SU-DHL-6 (cell line): ENCODE results near the gene ASB2.

ENCODE experiments used
- H2AFZ ChIP-seq: fragments of 200-600 bp; sonication (generic); 2 replicates; pipeline ENCODE4 v1.6.1; 2014; ENCODE audit warnings: low read depth, mild to moderate bottlenecking, moderate library complexity, mixed read lengths, antibody characterized with exemption, low read length; ENCODE audit not compliant: severe bottlenecking
- H3F3A ChIP-seq: fragments of 200-600 bp; shearing (Covaris generic); 2 replicates; pipeline ENCODE4 v1.6.0; 2016; ENCODE audit warnings: antibody characterized with exemption, mild to moderate bottlenecking; ENCODE audit not compliant: insufficient read depth
- H3K27ac ChIP-seq: fragments of 200-600 bp; sonication (generic); 2 replicates; pipeline ENCODE4 v1.5.1; 2016; ENCODE audit warnings: low read depth, mild to moderate bottlenecking, low read length, moderate library complexity, mixed read lengths
- H3K27me3 ChIP-seq: fragments of 200-600 bp; sonication (generic), shearing (Covaris generic); 2 replicates; pipeline ENCODE4 v1.6.0; 2014; ENCODE audit warnings: mild to moderate bottlenecking, low read length
- H3K36me3 ChIP-seq: fragments of 200-600 bp; sonication (generic); 2 replicates; pipeline ENCODE4 v1.6.1; 2014; ENCODE audit warnings: mild to moderate bottlenecking, low read length, mixed read lengths
- H3K4me2 ChIP-seq: fragments of 300-600, 200-600 bp; shearing (Covaris generic), sonication (generic); 2 replicates; pipeline ENCODE4 v1.6.0; 2014; ENCODE audit warnings: low read length, low read depth, mild to moderate bottlenecking; ENCODE audit not compliant: poor library complexity, severe bottlenecking
- H3K4me3 ChIP-seq: fragments of 200-600 bp; sonication (generic); 2 replicates; pipeline ENCODE4 v1.5.1; 2014; ENCODE audit warnings: antibody characterized with exemption, low read length, mild to moderate bottlenecking, mixed read lengths; ENCODE audit not compliant: insufficient read depth, poor library complexity, severe bottlenecking
- H3K79me2 ChIP-seq: fragments of 200-600 bp; sonication (generic); 2 replicates; pipeline ENCODE4 v1.6.1; 2014; ENCODE audit warnings: mild to moderate bottlenecking, low read length, moderate library complexity; ENCODE audit not compliant: insufficient read depth
- H3K9ac ChIP-seq: fragments of 200-600 bp; sonication (generic); 2 replicates; pipeline ENCODE4 v1.7.0; 2014; ENCODE audit warnings: mild to moderate bottlenecking, low read length
- H3K9me2 ChIP-seq: fragments of 200-600 bp; sonication (generic); replicated peaks from 2 replicates; pipeline ENCODE4 v1.6.1; 2014; ENCODE audit warnings: low read length; ENCODE audit not compliant: insufficient read depth
- H3K9me3 ChIP-seq: fragments of 200-600 bp; sonication (generic); 2 replicates; pipeline ENCODE4 v1.6.1; 2014; ENCODE audit warnings: low read length, mixed read lengths; ENCODE audit not compliant: insufficient read depth
- H4K20me1 ChIP-seq: fragments of 200-600 bp; sonication (generic); 2 replicates; pipeline ENCODE4 v1.6.1; 2014; ENCODE audit warnings: low read depth, mild to moderate bottlenecking, antibody characterized with exemption, low read length, moderate library complexity, mixed read lengths
- CTCF ChIP-seq: fragments of 200-600 bp; sonication (generic); IDR thresholded peaks from one replicate; pipeline ENCODE4 v1.5.1; 2017; ENCODE audit warnings: antibody characterized with exemption, mild to moderate bottlenecking, low read length, moderate library complexity; ENCODE audit not compliant: insufficient read depth, poor library complexity, severe bottlenecking
- EZH2phosphoT487 ChIP-seq: fragments of 200-600 bp; sonication (generic), shearing (Covaris generic); conservative IDR thresholded peaks from 2 replicates; pipeline ENCODE4 v1.6.1; 2018; ENCODE audit warnings: mild to moderate bottlenecking, antibody characterized with exemption, low read length, moderate library complexity, mixed read lengths

ASB2 gene

GRCh38 chr14:93935213-93935612 lies 41.2 kb downstream of the ASB2 start:
- TF ChIP-seq CTCF (no peak), EZH2phosphoT487 (no peak)
- Histone ChIP-seq H3F3A (no peaks in the 10 kb centered on the region), H3K4me2 (no peak overlapping the region), H3K27me3 (no peaks in the 10 kb centered on the region), H3K9me3 (no peaks in the 10 kb centered on the region), H3K4me3 (no peak overlapping the region), H3K9me2 (no peaks in the 10 kb centered on the region), H3K9ac (no peak overlapping the region), H2AFZ (no peak overlapping the region), H4K20me1 (no peaks in the 10 kb centered on the region), H3K79me2 (no peaks in the 10 kb centered on the region), H3K27ac (no peak overlapping the region), H3K36me3 (no peaks in the 10 kb centered on the region)

- H3K9ac ChIP-seq = no peak overlapping the region
- no peaks in the 10 kb centered on the region for H3K36me3 ChIP-seq
- H4K20me1 ChIP-seq = no peaks in the 10 kb centered on the region
- no peak overlapping the region for H3K4me3 ChIP-seq
- no peaks in the 10 kb centered on the region for H3K9me3 ChIP-seq
- no peak overlapping the region for H2AFZ ChIP-seq
- no peaks in the 10 kb centered on the region for H3K27me3 ChIP-seq
- H3K79me2 ChIP-seq = no peaks in the 10 kb centered on the region
- H3F3A ChIP-seq = no peaks in the 10 kb centered on the region
- H3K4me2 ChIP-seq = no peak overlapping the region
- no peak overlapping the region for H3K27ac ChIP-seq
- no peaks in the 10 kb centered on the region for H3K9me2 ChIP-seq
- TF ChIP-seq CTCF (no peak), EZH2phosphoT487 (no peak)
These were observed 43.7 kb downstream of the ASB2 start for GRCh38 chr14:93932642-93933041.

- Histone ChIP-seq H3K36me3 (no peaks in the 10 kb centered on the region), H4K20me1 (no peaks in the 10 kb centered on the region), H3F3A (no peaks in the 10 kb centered on the region), H3K9me3 (no peaks in the 10 kb centered on the region), H3K4me3 (no peak overlapping the region), H3K27me3 (no peaks in the 10 kb centered on the region), H2AFZ (no peak overlapping the region), H3K4me2 (no peak overlapping the region), H3K9ac (no peak overlapping the region), H3K79me2 (no peaks in the 10 kb centered on the region), H3K27ac (no peak overlapping the region), H3K9me2 (no peaks in the 10 kb centered on the region)
- TF ChIP-seq EZH2phosphoT487 (no peak), CTCF (no peak)
These were observed 45.4 kb downstream of the ASB2 start for GRCh38 chr14:93930989-93931307.
